ENCODE measurements around the gene IL1R2. TPM values are rescaled to one million over a fixed set of nuclear protein-coding genes. Genes with fewer than 3 reads are reported as not detected.

Gene IL1R2
- total and polyA plus RNA-seq, 2 of the 8 experiments (the other 6 are each of a cell fraction or from before 2014, with no cell fraction given) = 0.06 TPM; not detected in 1

DNA sequence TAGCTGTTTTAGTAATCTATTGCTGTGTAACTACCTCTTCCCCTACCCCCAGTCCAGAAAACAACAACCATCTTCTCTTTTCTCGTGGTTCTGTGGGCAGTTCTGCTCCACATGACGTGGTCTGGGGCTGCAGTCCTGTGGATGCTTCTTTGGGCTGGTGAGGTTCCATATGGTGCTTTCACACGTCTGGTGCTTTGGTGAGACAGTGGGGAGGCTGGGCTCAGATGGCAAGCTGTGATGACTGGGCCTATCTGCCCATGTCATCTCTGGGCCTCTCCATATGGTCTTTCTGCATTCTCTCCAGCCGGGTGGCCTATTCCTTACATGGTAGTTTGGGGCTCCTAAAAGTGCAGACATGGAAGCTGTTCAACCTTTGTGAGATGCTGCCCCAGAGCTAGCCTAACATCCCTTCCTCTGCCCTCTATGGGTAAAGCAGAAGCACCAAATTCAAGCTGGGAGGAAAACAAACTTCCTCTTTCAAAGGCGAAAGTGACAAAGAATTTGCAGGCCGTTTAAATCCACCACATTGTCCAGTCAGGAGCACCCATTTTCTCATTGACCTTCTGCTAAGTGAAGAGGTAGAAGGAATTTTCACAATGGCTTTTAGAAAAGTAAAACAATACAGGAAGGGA, 82.5 kb downstream of the IL1R2 start (continued):
- TF ChIP-seq, protein P1, sequence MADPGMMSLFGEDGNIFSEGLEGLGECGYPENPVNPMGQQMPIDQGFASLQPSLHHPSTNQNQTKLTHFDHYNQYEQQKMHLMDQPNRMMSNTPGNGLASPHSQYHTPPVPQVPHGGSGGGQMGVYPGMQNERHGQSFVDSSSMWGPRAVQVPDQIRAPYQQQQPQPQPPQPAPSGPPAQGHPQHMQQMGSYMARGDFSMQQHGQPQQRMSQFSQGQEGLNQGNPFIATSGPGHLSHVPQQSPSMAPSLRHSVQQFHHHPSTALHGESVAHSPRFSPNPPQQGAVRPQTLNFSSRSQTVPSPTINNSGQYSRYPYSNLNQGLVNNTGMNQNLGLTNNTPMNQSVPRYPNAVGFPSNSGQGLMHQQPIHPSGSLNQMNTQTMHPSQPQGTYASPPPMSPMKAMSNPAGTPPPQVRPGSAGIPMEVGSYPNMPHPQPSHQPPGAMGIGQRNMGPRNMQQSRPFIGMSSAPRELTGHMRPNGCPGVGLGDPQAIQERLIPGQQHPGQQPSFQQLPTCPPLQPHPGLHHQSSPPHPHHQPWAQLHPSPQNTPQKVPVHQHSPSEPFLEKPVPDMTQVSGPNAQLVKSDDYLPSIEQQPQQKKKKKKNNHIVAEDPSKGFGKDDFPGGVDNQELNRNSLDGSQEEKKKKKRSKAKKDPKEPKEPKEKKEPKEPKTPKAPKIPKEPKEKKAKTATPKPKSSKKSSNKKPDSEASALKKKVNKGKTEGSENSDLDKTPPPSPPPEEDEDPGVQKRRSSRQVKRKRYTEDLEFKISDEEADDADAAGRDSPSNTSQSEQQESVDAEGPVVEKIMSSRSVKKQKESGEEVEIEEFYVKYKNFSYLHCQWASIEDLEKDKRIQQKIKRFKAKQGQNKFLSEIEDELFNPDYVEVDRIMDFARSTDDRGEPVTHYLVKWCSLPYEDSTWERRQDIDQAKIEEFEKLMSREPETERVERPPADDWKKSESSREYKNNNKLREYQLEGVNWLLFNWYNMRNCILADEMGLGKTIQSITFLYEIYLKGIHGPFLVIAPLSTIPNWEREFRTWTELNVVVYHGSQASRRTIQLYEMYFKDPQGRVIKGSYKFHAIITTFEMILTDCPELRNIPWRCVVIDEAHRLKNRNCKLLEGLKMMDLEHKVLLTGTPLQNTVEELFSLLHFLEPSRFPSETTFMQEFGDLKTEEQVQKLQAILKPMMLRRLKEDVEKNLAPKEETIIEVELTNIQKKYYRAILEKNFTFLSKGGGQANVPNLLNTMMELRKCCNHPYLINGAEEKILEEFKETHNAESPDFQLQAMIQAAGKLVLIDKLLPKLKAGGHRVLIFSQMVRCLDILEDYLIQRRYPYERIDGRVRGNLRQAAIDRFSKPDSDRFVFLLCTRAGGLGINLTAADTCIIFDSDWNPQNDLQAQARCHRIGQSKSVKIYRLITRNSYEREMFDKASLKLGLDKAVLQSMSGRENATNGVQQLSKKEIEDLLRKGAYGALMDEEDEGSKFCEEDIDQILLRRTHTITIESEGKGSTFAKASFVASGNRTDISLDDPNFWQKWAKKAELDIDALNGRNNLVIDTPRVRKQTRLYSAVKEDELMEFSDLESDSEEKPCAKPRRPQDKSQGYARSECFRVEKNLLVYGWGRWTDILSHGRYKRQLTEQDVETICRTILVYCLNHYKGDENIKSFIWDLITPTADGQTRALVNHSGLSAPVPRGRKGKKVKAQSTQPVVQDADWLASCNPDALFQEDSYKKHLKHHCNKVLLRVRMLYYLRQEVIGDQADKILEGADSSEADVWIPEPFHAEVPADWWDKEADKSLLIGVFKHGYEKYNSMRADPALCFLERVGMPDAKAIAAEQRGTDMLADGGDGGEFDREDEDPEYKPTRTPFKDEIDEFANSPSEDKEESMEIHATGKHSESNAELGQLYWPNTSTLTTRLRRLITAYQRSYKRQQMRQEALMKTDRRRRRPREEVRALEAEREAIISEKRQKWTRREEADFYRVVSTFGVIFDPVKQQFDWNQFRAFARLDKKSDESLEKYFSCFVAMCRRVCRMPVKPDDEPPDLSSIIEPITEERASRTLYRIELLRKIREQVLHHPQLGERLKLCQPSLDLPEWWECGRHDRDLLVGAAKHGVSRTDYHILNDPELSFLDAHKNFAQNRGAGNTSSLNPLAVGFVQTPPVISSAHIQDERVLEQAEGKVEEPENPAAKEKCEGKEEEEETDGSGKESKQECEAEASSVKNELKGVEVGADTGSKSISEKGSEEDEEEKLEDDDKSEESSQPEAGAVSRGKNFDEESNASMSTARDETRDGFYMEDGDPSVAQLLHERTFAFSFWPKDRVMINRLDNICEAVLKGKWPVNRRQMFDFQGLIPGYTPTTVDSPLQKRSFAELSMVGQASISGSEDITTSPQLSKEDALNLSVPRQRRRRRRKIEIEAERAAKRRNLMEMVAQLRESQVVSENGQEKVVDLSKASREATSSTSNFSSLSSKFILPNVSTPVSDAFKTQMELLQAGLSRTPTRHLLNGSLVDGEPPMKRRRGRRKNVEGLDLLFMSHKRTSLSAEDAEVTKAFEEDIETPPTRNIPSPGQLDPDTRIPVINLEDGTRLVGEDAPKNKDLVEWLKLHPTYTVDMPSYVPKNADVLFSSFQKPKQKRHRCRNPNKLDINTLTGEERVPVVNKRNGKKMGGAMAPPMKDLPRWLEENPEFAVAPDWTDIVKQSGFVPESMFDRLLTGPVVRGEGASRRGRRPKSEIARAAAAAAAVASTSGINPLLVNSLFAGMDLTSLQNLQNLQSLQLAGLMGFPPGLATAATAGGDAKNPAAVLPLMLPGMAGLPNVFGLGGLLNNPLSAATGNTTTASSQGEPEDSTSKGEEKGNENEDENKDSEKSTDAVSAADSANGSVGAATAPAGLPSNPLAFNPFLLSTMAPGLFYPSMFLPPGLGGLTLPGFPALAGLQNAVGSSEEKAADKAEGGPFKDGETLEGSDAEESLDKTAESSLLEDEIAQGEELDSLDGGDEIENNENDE (IDR thresholded peaks at IDR 0.05; ENCODE audit: insufficient replicate concordance, low read length) = no peak
- no peak for TF ChIP-seq KDM4A (IDR thresholded peaks at IDR 0.05; ENCODE audit: low read depth, low read length, severe bottlenecking)
- no peak for TF ChIP-seq SIRT6 (IDR thresholded peaks at IDR 0.05; ENCODE audit: low read length)
- no peak for TF ChIP-seq GABPA (IDR thresholded peaks at IDR 0.05; ENCODE audit: borderline replicate concordance, insufficient read depth, low read length)
